NCI-H2171 treated with DMSO at 0.1 percent for 48 hours (cell line): Measurements from ENCODE around the gene FUZ.
A peak's percentile ranks its signal among the peaks of the same experiment; 100 is the strongest.

ENCODE experiments used
- DNase-seq: peaks from one replicate; lab custom pipeline; 2025; lab: John Stamatoyannopoulos, UW

FUZ gene

DNA sequence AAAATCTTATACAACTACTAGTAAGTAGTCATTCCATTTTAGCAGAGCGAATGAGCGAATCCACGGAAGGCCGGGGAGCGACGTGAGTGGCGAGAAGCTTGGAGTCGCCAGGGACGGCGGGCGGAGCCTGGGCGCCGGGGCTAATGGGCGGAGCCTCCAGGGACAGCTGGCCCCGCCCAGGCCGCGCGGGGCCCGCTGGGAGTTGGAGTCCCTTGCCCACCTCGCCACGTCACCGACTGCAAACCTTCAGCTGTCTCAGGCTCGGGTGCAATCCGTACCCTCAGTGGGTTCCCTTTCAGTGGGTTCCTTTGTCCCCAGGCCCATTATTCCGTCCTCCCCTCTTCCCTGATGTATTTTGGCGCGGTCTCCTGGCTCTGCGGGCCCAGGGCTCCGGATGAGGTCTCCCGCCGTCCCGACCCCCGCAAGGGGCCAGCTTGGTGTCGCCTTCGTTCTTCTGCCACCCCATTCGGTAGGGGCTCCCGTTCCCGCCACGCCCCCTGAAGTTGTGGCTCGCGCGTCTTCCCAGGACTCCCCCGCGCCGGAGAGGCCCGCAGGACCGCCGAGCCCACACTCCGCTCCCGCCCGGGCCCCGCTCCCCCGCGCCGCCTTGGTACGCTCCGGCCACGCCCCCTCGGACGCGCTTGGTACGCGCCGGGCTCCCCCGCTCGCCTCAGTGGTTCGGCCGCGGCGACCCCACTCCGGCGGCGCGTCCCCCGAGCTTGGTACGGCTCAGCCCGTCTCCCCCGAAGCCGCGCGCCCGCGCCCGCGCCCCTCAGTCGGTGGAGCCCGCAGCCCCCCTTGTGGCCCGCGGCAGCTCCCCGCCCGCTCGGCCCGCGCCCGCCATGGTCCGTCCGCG, 37.6 kb upstream of the FUZ start, which contains the start of gene PTOV1:
Gene PTOV1, plus strand, starts transcription at position 673 of the 856 bp plus-strand sequence.
- DNase-seq: peak; percentile 97

DNA sequence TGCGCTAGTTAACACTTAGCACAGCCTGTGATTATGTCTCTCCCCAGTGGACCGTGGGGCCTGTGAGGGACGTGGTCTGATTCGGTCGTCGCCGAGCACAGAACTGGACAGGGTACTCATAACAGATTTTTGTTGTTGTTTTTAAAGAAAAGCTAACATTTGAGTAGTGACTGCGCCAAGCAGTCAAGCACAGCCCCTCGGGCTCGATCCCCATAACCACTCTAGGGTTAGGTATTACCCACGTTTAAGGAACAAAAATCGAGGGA, 37.1 kb upstream of the FUZ start:
- no peak for DNase-seq

DNA sequence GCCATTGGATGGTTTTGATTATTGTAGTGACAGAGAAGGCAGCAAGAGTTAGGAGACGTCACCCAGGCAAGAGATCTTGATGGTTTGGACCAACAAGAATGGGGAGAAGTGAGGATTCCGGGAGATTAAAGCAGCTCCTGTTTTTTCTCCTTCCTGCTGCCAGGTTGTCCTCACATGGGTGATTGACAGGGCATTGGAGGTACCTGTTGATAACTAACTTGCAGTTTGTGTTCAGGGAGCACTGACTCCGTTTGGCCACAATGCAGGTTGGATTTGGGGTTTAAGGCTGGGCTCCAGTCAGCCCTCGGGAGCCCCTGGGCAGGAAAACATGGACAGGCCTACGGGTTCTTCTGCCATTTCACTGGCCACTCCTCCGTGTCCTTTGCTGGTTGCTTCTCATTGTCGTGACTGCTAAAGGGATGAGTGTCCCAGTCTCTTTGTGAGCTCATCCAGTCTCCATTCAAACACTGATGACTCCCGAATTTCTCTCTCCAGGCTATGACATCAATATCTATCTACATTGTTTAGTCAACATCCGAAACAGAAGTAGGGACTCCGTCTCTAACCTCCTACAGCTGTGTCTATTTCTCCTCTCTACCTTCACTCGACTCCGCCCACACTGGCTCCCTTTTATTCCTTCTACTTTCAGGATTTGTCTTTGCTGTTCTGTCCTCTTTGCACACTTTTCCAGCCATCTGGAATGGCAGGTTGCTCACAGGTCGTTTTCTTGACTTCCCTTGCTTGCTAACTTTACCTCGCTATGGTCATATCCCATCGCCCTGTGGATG, 36.5 kb upstream of the FUZ start:
- DNase-seq: no peak

DNA sequence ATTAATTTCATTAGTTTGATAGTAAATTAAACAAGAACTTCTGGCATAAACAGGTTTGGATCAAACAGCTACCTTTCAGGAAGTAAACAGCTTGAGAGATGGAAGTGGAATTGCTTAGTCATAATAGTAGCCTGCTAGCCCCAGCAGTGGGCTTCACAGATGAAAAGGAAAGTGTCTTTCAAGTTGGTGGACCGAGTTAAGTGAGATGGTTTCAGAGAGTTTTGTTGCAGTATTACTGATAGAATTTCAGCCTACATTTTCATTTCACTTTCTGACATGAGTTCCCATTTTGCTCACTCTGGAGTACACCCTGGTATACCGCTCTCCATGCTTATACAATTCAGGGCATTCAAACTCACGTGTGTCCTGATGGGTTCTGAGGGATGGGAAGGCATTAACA, 35.8 kb upstream of the FUZ start:
- DNase-seq: no peak

DNA sequence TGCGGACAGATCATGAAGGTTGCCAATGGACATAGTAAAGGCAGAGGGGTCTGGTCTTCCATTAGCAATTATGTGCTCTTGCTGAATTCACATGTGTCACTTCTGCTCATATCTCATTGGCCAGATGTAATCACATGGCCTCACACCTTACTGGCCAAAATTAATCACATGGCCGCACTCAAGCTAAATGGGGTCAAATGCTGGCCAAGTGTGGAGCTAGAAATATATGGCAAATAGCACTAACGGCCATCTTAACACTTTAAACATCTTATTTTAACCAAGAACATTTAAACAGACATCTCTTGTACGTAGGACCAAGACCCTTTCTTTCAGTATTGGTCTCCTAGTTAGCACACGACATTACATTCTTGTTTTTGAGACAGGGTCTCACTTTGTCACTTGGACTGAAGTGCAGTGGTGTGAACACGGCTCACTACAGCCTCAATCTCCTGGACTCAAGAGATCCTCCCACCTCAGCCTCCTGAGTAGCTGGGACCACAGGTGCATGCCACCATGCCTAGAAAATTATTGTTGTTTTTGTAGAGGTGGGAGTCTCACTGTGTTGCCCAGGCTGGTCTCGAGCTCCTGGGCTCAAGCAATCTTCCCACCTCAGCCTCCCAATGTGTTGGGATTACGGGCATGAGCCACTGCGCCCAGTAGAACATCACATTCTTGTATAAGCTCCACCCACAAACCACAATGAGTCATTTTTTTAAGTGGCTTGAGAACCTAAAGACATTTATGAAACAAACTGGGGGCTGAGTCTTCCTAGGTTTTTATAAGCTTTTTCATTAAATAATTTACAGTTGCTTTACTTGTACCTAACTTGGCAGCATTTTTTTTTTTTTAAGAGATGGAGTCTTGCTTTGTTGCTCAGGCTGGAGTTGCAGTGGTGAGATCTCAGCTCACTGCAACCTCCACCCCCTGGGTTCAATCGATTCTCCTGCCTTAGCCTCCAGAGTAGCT, 34.9 kb upstream of the FUZ start:
- DNase-seq: no peak

DNA sequence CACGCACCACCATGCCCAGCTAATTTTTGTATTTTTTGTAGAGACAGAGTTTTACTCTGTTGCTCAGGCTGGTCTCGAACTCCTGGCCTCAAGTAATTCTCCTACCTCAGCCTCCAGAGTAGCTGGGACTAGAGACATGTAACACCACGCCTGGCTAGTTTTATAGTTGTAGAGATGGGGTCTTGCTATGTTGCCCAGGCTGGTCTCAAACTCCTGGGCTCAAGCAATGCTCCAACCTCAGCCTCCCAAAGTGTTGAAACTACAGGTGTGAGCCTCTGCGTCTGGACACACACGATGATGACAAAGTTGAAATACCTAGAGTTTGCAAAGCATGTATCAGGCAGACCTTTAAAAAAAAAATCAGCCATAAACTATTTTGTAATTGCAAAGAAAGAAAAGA, 33.3 kb upstream of the FUZ start:
- DNase-seq: no peak

DNA sequence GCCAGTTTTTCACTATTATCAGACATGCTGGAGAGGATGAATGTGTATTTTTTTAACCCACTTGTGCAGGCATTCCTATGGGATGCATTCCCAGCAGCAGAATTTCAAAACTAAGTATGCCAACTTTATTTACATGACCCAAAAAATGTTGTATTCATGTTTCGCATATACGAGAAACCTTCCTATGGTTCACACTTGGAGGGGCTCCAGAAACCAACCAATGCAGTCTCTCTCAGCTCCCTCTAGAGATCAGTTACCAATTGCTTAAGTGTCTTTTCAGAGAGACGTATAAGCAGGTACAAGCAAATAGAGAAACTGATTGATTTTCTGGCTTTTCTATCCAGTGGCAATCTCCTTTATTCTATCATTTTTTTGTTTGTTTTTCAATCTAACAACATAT, 32.3 kb upstream of the FUZ start:
- DNase-seq: no peak

DNA sequence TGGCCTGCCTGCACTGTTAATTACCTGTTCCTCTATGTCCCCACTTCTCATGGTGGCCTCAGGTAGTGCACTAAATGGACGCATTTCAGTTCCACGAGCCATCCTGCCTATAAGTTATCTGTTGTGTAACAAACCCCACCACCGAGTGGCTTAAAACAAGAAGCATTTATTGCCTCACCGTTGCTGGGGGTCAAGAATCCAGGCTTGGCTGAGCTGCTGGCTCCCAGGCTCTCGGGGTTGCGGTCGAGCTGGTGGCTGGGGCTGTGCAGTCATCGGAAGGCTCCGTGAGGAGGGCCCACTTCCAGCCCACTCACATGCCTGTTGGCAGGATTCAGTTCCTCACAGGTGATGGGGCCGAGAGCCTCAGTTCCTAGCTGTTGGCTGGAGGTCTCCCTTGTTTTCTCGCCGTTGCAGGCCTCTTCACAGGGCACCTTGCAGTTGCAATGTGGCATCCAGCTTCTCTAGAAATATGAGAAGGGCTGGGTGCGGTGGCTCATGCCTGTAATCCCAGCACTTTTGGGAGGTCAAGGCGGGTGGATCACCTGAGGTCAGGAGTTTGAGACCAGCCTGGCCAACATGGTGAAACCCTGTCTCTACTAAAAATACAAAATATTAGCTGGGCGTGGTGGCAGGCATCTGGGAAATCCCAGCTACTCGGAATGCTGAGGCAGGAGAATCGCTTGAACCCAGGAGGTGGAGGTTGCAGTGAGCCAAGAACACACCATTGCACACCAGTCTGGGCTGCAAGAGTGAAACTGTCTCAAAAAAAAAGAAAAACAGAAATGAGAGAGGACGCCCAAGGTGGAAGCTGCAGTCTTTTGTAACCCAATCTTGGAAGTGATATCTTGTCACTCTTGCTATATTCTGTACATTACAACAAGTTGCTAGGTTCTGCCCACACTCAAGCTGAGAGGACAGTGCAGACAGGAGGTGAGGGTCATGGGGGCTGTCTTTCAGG, 31.3 kb upstream of the FUZ start:
- DNase-seq: no peak

DNA sequence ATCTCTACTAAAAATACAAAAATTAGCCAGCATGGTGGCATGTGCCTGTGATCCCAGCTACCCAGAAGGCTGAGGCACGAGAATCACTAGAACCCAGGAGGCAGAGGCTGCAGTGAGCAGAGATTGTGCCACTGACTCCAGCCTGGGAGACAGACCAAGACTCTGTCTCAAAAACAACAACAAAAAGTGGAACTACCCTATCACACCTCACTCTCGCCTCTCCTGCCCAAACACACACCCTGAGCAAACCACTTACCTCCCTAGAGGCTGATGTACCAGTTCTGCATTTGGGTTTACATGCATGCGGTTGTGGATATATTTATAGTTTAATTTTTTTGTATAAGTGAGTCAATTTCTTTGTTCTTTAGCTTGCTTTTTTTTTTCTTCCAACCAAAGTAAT, 30.2 kb upstream of the FUZ start:
- no peak for DNase-seq

DNA sequence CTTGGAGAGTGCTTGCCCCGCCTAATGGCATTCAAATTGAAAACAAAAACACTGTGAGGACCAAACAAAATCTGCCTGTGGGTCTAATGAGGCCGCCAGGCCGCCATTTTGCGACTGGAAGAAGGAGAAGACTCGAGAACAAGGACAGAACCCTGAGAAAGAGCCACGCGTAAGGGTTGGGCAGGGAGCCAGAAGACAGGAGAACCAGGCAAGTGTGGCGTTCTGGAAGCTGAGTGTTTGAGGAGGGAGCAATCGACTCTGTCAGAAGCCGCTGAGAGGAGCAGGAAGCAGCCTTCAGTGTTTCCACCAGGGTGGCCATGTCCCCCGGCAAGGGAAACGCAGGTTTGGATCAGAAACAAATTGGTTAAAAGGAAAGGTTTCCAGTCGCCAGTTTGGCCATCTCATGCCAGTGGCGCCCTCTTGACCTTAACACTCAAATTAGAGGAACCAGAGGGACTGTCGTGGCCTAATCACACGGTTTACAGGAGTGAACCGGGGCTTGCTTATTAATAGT, 27.7 kb upstream of the FUZ start:
- no peak for DNase-seq

DNA sequence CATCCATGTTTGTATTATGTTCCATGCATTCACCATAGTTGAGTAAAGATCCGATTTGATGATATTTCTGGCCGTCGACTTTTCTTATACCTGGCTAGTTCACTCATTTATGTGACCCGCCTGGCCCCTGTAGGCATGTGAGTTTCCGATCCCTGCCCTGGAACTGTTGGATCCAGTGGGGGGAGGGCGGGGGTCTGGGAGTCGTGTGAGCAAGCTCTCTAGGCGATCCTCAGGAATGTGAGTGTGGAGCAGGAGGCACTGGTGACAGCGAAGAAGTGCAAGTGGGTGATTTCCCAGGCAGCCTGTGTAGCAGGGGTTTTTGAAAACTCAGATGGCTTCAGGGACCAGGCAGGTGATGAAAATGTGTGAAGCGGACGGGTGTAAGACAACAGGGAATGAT, 27.2 kb upstream of the FUZ start:
- DNase-seq: no peak

DNA sequence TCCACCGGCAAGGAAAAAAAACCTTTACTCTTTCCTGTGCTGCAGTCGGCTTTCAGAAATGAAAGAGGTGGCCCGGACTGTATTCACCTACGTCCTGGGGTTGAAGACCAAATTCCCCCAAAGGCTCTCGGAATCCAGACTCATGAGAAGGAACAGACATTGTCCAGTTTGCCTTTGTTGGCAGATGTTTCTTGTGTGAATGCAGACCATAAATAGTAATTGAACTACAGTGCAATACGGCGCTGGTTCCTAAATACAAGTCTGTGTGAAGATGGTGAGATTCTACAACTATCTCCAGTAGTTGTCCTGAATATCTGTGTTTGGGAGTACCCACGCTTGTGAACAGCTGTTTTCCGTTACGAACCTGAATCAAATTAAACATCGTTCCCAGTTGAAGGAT, 26.6 kb upstream of the FUZ start:
- DNase-seq: no peak

DNA sequence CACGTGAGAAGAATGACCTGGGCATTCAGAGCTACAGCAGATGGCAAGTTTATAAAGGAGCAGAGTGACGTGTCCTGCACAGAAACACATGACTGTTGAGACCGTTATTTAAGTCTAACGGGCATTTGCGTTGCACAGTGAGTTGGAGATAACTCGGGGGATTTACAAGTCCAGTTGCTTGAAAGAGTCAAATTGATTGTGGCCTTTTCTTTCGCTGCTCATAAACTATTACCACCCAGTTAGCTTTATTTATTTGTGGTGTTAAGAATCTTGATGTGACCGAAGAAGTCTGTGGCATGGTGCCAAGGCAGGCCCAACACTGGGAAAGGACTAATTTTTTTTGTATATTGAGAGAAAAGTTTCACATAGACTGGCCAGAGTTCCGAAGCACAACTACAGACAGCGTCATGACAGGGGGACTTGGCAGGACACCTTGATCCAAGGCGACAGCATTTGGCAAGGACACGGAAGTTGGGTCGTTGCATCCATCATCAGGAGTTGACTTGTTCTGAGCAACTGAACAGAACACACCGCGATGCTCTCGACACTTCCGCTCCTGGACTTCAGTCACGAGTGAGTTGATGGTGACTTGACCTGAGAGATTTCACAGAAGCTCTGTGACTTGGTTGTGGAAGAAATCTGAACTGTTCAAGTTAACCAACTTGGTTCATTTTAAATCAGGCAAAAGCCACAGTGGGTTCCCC, 25.9 kb upstream of the FUZ start:
- DNase-seq: no peak

DNA sequence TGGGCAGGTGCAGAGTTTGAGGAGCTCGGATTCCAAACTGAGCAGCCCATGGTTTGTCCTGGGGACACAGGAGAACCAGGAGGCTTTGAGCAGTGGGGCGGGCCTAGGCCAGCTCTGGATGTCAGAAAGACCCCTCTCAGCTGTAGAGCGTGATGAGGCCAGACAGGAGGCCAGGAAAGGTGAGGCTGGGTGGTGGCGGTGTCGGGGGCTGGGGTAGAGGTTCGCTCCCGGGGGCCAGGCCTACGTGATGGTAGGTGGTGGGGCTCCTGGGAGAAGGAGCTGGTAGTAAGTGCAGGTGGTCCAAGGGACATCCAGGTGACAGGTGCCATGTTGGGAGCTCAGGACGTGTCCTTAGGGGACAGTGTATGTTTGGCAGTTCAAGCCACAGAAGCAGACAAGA, 24.3 kb upstream of the FUZ start:
- no peak for DNase-seq

DNA sequence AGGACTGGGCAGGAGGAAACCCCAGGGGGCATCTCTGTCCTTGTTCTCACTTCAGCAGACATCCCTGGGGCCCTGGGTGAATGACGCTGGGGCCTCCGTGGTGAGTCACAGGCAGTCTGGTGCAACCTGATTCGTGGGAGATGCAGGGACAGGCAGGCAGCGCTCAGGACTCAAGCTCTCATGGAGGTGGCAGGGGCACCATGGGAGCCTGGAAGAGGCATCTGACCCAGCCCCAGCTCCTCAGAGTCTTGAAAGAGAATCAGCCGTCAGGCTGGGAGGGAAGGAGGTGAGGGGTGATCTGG, 23.9 kb upstream of the FUZ start:
- no peak for DNase-seq

DNA sequence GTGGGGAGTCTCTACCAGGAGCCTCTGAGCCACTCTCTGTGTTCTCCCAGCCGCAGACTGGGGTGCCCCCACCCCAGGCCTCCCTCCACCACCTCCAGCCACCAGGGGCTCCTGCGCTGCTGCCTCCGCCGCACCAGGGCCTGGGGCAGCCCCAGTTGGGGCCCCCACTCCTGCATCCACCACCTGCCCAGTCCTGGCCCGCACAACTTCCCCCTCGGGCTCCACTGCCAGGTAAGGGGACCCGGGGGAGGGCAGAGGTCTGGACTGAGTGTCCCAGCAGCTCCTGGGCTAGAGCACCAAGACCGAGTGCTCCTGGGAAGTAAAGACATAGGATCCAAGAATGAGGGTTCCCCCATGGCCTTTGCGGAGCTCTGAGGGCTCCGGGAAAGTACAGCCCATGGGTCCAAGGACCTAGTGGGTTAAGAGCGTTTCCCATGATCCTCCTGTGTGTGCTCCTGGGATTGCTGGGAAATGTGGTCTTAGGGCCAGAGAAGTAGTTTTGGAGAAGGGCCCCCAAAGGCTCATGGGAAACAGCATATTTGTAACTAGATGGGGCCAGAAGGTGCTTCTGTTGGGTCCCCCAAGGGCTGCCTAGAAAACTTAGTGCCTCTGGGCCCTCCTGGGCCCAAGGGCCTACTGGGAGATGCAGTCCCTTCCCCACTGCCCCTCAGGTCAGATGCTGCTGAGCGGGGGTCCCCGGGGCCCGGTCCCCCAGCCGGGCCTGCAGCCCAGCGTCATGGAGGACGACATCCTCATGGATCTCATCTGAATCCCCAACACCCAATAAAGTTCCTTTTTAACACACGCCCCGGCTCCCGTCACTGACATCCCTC, 23.3 kb upstream of the FUZ start:
- no peak for DNase-seq

DNA sequence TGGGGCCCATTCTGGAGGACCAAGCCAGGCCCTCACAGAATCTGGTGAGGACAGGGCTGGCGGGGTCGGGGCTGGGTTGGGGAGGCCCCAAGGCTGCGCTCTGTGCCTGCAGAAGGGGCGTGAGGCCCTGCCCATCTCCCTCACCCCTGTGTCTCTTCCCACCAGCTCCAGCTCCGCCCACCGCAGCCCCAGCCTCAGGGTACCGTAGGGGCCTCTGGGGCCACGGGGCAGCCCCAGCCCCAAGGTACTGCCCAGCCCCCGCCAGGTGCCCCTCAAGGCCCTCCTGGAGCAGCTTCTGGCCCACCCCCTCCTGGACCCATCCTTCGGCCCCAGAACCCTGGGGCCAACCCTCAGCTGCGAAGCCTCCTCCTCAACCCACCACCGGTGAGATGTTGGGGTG, 22.5 kb upstream of the FUZ start:
- no peak for DNase-seq

DNA sequence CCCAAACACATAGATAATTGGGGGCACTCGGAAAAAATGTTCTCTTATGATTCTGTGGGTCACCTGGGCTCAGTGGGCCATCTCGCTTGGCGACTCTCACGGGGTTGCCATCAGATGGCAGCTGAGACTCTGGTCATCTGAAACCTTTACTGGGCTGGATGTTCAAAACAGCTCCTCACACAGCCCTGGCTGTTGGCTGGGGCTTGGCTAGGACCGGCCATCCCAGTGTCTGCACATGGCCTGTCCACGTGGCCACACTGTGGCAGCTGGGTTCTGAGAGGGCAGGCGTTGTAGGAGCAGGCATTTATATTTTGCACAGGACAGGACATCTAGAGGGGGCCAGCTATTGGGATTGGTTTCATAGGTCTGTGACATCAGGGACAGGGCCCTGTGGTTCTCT, 20.5 kb upstream of the FUZ start:
- no peak for DNase-seq

DNA sequence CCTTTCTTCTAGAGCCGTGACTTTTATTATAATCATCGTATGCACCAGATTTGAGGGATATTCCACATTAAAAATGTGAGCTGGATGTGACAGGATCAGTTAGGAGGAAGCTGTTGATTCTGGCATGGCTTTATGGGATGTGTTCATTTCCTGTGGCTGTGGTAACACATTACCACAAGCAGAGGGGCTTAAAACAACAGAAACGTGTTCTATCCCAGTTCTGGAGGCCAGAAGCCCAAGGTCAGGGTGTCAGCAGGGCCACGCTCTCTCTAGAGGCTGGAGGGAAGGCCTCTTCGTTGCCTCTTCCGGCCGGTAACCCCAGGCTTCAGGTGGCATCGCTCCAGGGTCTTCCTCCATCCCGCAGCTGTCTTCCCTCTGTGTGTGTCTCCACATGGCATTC, 19.5 kb upstream of the FUZ start:
- DNase-seq: no peak

DNA sequence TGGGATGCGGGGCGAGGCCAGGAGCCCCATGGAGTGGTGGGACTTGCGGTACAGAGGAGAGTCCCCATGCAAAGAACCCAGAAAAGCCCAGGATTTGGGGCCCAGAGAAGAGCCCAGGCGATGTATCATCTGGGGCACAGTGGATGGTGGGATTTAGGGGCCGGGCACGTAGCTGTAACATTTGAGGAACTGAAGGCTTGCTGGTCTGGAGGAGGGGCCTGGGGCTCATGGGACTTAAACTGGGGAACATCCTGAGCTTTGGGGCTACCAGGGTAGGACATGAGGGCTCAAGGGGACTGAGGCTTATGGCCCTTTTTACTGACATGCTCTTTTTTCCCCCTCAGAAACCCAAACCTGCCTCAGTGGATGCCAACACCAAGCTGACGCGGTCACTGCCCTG, 18.5 kb upstream of the FUZ start:
- DNase-seq: no peak
